Panc1 (cell line): Measurements from ENCODE around the gene SLAMF1.

Source experiments
- CTCF ChIP-seq: fragments of 450-650 bp; IDR thresholded peaks from 2 replicates; pipeline ENCODE4 v1.5.1; 2017; ENCODE audit warnings: mild to moderate bottlenecking
- POLR2AphosphoS5 ChIP-seq: IDR thresholded peaks from 2 replicates; pipeline ENCODE4 v1.6.1; 2012; ENCODE audit warnings: mild to moderate bottlenecking, low read depth, low read length, moderate library complexity

GRCh38 chr1:160681891-160682140 is 35.0 kb upstream of the SLAMF1 start:
- TF ChIP-seq CTCF (no peak), POLR2AphosphoS5 (no peak)
